Ishikawa (cell line): Measurements from ENCODE around the gene FSTL4.

Source experiments
- CEBPB ChIP-seq: IDR thresholded peaks from 2 replicates; pipeline ENCODE4 v1.6.1; 2012
- CREB1 ChIP-seq: IDR thresholded peaks from 2 replicates; pipeline ENCODE4 v1.6.1; 2012; ENCODE audit warnings: low read depth
- EGR1 ChIP-seq: IDR thresholded peaks from 2 replicates; pipeline ENCODE4 v1.6.1; 2012
- EP300 ChIP-seq: IDR thresholded peaks from 2 replicates; pipeline ENCODE4 v1.6.1; 2012; ENCODE audit warnings: borderline replicate concordance
- FOXM1 ChIP-seq: IDR thresholded peaks from 2 replicates; pipeline ENCODE4 v1.6.1; 2012; ENCODE audit warnings: low read depth, borderline replicate concordance
- RAD21 ChIP-seq: IDR thresholded peaks from 2 replicates; pipeline ENCODE4 v1.6.1; 2012; ENCODE audit warnings: low read depth
- TAF1 ChIP-seq: IDR thresholded peaks from 2 replicates; pipeline ENCODE4 v1.6.1; 2012; ENCODE audit warnings: low read depth, mild to moderate bottlenecking
- TCF12 ChIP-seq: IDR thresholded peaks from 2 replicates; pipeline ENCODE4 v1.6.1; 2012; ENCODE audit warnings: low read depth
- TEAD4 ChIP-seq: IDR thresholded peaks from 2 replicates; pipeline ENCODE4 v1.6.1; 2012
- YY1 ChIP-seq: IDR thresholded peaks from 2 replicates; pipeline ENCODE4 v1.6.1; 2012; ENCODE audit warnings: low read depth
- ZBTB7A ChIP-seq: IDR thresholded peaks from 2 replicates; pipeline ENCODE4 v1.6.1; 2012; ENCODE audit warnings: low read depth
- TF ChIP-seq, protein P1 (sequence below): IDR thresholded peaks from 2 replicates; pipeline ENCODE4 v1.6.1; 2012
- TF ChIP-seq, protein P2 (sequence below): IDR thresholded peaks from 2 replicates; pipeline ENCODE4 v1.6.1; 2012; ENCODE audit warnings: low read depth, mild to moderate bottlenecking

DNA sequence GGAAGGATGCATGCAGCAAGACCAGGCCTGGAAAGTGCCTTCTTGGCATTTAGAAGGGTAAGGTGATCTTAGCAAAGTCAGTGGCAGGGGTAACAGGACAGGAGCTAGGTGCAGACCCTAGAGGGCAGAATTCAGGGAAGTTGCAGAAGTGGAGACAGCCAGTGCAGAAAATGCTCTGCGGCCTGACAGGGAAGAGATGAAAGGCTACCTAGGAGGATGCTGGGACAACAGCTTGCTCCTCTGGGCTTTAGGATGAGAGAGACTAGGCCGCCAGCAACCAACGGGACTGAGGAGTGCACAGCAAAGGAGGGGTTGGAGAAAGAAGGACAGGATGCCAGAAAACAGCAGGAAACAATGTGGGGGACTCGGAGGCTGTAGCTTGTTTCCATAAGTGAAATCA is 219.9 kb downstream of the FSTL4 start:
- TF ChIP-seq EGR1 (no peak), TAF1 (no peak), YY1 (no peak), TEAD4 (no peak), CEBPB (no peak), EP300 (no peak), RAD21 (no peak), ZBTB7A (no peak), FOXM1 (no peak), TCF12 (no peak), CREB1 (no peak)
- TF ChIP-seq, protein P1, sequence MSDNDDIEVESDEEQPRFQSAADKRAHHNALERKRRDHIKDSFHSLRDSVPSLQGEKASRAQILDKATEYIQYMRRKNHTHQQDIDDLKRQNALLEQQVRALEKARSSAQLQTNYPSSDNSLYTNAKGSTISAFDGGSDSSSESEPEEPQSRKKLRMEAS: no peak
- TF ChIP-seq, protein P2, sequence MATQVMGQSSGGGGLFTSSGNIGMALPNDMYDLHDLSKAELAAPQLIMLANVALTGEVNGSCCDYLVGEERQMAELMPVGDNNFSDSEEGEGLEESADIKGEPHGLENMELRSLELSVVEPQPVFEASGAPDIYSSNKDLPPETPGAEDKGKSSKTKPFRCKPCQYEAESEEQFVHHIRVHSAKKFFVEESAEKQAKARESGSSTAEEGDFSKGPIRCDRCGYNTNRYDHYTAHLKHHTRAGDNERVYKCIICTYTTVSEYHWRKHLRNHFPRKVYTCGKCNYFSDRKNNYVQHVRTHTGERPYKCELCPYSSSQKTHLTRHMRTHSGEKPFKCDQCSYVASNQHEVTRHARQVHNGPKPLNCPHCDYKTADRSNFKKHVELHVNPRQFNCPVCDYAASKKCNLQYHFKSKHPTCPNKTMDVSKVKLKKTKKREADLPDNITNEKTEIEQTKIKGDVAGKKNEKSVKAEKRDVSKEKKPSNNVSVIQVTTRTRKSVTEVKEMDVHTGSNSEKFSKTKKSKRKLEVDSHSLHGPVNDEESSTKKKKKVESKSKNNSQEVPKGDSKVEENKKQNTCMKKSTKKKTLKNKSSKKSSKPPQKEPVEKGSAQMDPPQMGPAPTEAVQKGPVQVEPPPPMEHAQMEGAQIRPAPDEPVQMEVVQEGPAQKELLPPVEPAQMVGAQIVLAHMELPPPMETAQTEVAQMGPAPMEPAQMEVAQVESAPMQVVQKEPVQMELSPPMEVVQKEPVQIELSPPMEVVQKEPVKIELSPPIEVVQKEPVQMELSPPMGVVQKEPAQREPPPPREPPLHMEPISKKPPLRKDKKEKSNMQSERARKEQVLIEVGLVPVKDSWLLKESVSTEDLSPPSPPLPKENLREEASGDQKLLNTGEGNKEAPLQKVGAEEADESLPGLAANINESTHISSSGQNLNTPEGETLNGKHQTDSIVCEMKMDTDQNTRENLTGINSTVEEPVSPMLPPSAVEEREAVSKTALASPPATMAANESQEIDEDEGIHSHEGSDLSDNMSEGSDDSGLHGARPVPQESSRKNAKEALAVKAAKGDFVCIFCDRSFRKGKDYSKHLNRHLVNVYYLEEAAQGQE: no peak
